ENCODE data around the gene TACC3.

DNA sequence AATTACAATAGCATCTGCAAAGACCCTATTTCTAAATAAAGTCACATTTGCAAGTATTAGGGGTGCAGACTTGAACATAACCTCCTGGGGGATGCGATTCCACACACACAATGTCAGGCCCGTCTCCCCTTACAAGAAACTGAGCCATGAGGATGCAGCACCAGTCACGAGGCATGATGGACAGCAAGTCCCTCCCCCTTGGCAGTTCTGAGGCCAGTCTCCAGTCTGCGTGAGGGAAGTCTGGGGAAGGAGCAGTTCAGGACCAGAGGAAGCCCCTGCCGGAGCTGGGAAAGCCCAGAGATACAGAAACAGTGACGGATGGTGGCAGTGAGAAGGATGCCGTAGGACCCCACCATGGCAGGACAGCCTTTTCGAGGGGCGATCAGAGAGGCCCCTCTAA is 46.6 kb upstream of the TACC3 start:
- TF ChIP-seq, protein P1, sequence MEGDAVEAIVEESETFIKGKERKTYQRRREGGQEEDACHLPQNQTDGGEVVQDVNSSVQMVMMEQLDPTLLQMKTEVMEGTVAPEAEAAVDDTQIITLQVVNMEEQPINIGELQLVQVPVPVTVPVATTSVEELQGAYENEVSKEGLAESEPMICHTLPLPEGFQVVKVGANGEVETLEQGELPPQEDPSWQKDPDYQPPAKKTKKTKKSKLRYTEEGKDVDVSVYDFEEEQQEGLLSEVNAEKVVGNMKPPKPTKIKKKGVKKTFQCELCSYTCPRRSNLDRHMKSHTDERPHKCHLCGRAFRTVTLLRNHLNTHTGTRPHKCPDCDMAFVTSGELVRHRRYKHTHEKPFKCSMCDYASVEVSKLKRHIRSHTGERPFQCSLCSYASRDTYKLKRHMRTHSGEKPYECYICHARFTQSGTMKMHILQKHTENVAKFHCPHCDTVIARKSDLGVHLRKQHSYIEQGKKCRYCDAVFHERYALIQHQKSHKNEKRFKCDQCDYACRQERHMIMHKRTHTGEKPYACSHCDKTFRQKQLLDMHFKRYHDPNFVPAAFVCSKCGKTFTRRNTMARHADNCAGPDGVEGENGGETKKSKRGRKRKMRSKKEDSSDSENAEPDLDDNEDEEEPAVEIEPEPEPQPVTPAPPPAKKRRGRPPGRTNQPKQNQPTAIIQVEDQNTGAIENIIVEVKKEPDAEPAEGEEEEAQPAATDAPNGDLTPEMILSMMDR (IDR thresholded peaks at IDR 0.05; ENCODE audit: insufficient read depth, low read depth, low read length): no peak
- TF ChIP-seq EZH2 (IDR thresholded peaks at IDR 0.05; ENCODE audit: insufficient read depth, low read length): no peak

All from astrocyte (in vitro differentiated cells and primary cell).